ENCODE measurements around the gene PFKL.

- TF ChIP-seq SIN3A (IDR thresholded peaks at IDR 0.05; ENCODE audit: borderline replicate concordance, insufficient read depth, low read length), result no peak
- no peak for TF ChIP-seq POLR2AphosphoS5 (IDR thresholded peaks at IDR 0.05; ENCODE audit: low read depth, low read length)
- no peak for TF ChIP-seq REST (IDR thresholded peaks at IDR 0.05; ENCODE audit: insufficient read depth in 1 of 2, low read depth in 2 of 2, low read length in 2 of 2)
Observed at GRCh38 chr21:44301141-44301540, 1.3 kb downstream of the PFKL start.
